COLO668 (cell line): Measurements from ENCODE around the gene CACNA1S.
A peak's percentile ranks its signal among the peaks of the same experiment; 100 is the strongest.

Source experiments
- DNase-seq: peaks from one replicate; lab custom pipeline; 2025; ENCODE audit not compliant: unreplicated experiment; lab: John Stamatoyannopoulos, UW

The CACNA1S gene

GRCh38 chr1:201068976-201069375, 43.2 kb downstream of the CACNA1S start:
- no peak for DNase-seq

GRCh38 chr1:201066986-201067385, 45.2 kb downstream of the CACNA1S start:
- no peak for DNase-seq

GRCh38 chr1:201065686-201066085, 46.5 kb downstream of the CACNA1S start:
- DNase-seq, result no peak

- no peak for DNase-seq
These were observed 47.4 kb downstream of the CACNA1S start for GRCh38 chr1:201064806-201065205.

GRCh38 chr1:201063145-201063544, 49.1 kb downstream of the CACNA1S start:
- no peak for DNase-seq

GRCh38 chr1:201062511-201063091, 49.6 kb downstream of the CACNA1S start:
- no peak for DNase-seq

- no peak for DNase-seq
These were observed 50.3 kb downstream of the CACNA1S start for GRCh38 chr1:201061886-201062285.

GRCh38 chr1:201061049-201061448, 51.2 kb downstream of the CACNA1S start:
- DNase-seq, result no peak

- peak; percentile 65 for DNase-seq
These were observed 51.6 kb downstream of the CACNA1S start for GRCh38 chr1:201060586-201060985.

- no peak for DNase-seq
These were observed 52.2 kb downstream of the CACNA1S start for GRCh38 chr1:201059871-201060555.

GRCh38 chr1:201059401-201059800, 52.8 kb downstream of the CACNA1S start:
- no peak for DNase-seq

- DNase-seq, result no peak
These were observed 58.1 kb downstream of the CACNA1S start for GRCh38 chr1:201054091-201054543.

- peak; percentile 11 for DNase-seq
These were observed 58.9 kb downstream of the CACNA1S start for GRCh38 chr1:201053155-201053860.

GRCh38 chr1:201051399-201051798, 60.8 kb downstream of the CACNA1S start:
- no peak for DNase-seq

GRCh38 chr1:201050515-201051277, 61.5 kb downstream of the CACNA1S start:
- no peak for DNase-seq

GRCh38 chr1:201049248-201049831, 62.9 kb downstream of the CACNA1S start:
- DNase-seq, result no peak

- no peak for DNase-seq
These were observed 63.7 kb downstream of the CACNA1S start for GRCh38 chr1:201048521-201048920.

- DNase-seq, result no peak
These were observed 68.1 kb downstream of the CACNA1S start for GRCh38 chr1:201044119-201044518.

- DNase-seq, result peak; percentile 79
These were observed 69.3 kb downstream of the CACNA1S start for GRCh38 chr1:201042779-201043461.

- no peak for DNase-seq
These were observed 71.2 kb downstream of the CACNA1S start for GRCh38 chr1:201041011-201041410.
